HK-2 (cell line): ENCODE results near the gene BROX.
"Not testable (repeated sequence)": the region's sequence is repeated elsewhere in the genome, so short reads cannot be mapped to it uniquely, and the experiment has no call there.

Source experiments
- DNase-seq: peaks from one replicate; pipeline ENCODE4 v3.0.0-alpha.2; 2018; ENCODE audit not compliant: unreplicated experiment

Gene BROX

GRCh38 chr1:222732216-222733159 lies 20.1 kb downstream of the BROX start:
- no peak for DNase-seq

- no peak for DNase-seq
Measured at GRCh38 chr1:222734740-222735139, 22.4 kb downstream of the BROX start.

- no peak for DNase-seq
Measured at GRCh38 chr1:222736470-222736869, 24.1 kb downstream of the BROX start.

DNA sequence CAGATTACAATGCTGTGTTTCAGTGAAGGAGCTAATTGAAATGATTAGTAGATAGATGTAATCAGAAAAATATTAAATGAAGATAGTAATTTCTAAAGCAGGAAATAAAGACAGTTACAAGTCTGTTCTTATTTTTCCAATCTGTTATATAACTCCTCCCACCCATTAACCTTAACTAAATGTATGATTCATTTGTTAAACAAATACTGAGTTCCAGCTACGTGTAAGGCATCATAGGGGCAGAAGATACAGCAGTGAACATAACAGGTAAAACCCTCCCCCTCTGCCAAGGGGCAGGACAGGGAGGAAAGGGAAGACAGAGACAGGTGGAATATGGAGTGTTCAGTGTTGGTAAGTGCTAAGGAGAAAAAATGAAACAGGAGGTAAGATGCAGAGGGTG lies 24.6 kb downstream of the BROX start, which contains the start of gene FAM177B:
Gene FAM177B, plus strand, starts transcription at position 231 of the 400 bp plus-strand sequence. CDS start 9,344 bp downstream, outside the sequence.
- no peak for DNase-seq

- no peak for DNase-seq
Measured at GRCh38 chr1:222739465-222739864, 27.1 kb downstream of the BROX start.

- no peak for DNase-seq
Measured at GRCh38 chr1:222739929-222740328, 27.6 kb downstream of the BROX start.

DNA sequence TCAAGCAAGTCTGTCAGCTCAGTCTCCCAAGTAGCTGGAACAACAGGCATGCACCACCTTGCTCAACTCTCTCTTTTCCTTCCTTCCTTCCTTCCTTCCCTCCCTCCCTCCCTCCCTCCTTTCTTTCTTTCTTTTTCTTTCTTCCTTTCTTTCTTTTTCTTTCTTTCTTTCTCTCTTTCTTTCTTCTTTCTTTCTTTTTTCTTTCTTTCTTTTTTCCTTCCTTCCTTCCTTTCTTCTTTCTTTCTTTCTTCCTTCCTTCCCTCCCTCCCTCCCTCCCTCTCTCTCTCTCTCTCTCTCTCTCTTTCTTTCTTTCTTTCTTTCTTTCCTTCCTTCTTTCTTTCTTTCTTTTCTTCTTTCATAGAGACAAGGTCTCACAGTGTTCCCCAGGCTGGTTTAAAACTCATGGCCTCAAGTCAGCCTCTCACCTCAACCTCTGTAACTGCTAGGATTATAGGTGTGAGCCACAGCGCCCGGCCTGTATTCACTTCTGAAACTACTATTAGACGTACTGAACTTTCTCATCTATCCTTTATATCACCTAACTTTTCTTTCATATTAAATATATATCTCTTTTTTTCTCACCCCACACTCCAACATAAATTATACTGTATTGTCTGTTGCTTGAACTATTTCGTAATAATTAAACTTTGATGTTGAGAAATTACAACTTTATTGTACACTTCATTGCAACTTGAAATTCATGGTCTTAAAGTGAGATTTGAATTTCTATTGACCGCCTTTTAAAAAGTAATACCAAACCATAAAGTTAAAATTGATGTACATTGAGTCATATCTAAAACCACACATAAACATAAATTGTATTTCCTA lies 29.5 kb downstream of the BROX start:
- not testable (repeated sequence) for DNase-seq

- DNase-seq, result no peak
Measured at GRCh38 chr1:222749927-222750326, 37.6 kb downstream of the BROX start.

- no peak for DNase-seq
Measured at GRCh38 chr1:222750651-222751050, 38.3 kb downstream of the BROX start.

DNA sequence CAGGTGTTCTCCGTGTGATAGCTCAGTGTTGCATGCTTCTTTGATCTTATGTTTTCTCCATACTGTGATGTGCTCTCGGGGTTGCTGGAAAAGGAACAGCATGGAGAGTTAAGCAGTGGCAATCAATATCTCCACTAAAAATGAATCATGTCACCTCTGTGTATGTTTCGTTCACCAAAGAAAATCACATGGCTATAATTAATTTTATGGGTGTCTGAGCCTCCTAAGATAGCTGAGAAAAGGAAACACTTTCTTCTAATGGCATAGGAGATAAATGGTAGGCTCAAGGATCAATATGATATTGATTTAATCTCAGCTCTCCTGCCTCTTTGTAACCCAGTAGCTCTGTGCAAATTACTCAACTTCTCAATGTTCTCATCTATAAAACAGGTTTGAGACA lies 38.9 kb downstream of the BROX start:
- no peak for DNase-seq

DNA sequence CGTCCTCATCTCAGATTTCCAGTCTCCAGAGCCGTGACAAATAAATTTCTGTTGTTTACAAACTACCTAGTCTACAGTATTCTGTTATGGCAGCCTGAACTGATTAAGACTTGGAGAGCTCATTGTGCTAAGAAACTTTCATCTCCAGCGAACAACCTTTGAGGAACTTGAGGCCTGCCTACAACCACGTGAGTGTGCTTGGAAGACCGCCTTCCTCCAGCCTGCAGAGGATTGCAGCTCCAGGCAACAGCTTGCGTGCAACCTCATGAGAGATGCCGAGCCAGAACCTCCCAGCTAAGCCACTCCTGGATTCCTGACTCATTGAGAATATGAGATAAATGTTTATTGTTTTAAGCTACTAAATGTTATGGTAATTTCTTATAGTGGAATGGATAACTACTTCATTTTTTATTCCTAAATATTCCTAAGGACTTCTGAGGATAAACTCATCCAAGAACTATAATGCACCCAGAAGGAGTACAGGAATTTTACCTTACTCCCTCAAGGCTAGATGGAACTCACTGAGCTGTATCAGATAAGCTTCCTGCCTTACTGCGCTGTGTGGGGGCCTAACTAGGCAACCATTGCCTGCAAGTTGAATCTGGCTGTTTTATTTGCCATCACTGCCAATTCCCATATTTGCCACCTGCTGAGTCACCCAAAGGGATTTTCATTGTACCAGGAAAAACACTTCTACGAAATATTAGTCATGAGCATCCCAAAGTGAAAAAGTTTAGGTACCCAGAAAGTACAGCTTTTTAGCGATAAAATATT lies 42.2 kb downstream of the BROX start:
- no peak for DNase-seq

DNA sequence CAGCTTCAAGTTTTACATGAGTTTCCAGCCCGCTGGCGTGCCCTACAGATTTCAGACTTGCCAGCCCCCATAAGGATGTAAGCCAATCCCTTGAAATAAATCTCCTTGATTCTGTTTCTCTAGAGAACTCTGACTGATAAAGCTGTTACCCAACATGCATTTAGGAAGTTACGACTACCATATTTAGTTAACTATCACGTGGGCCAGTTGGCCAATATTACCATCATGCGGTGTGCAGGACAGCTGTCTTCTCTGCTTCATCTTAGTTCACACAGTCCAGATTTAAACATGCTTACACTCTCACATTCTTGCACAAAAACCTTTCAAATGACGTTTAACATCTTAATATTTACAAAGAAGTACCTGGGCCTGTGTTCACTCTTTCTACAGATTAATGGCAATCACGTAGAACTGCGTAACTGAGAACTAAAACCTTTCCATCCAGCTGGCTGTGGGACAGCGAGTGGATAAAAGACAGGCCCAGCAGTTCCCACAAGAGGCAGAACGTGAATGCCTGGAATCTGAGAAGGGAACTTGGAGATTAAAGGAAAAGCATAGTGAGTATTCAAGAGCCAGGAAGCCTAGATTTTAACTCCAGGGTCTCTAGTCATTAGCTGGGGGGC lies 45.4 kb downstream of the BROX start:
- no peak for DNase-seq

- DNase-seq, result no peak
Measured at GRCh38 chr1:222759451-222760035, 47.2 kb downstream of the BROX start.

- no peak for DNase-seq
Measured at GRCh38 chr1:222761083-222761482, 48.7 kb downstream of the BROX start.

- not testable (repeated sequence) for DNase-seq
Measured at GRCh38 chr1:222762178-222762577, 49.8 kb downstream of the BROX start.

- no peak for DNase-seq
Measured at GRCh38 chr1:222767152-222767571, 54.8 kb downstream of the BROX start.

GRCh38 chr1:222768592-222768991 lies 56.2 kb downstream of the BROX start:
- no peak for DNase-seq

DNA sequence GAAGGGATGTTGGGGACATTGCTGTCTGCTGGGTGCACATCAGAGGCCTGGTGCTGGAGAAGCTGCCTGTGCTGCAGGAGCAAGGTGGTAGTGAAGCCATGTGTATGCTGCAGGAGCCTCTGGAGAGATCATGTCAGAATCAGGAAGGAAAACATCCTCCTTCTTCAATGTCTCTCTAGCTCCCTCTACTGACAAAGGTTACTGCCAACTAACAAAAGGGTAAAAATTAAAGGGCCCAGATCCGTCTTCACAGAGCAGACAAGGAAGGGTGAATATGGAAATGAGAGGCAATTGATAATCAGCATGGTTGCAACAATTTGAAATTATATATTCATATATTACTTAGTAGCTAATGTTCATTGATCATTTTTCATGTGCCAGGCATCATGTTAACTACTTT lies 56.8 kb downstream of the BROX start:
- no peak for DNase-seq

DNA sequence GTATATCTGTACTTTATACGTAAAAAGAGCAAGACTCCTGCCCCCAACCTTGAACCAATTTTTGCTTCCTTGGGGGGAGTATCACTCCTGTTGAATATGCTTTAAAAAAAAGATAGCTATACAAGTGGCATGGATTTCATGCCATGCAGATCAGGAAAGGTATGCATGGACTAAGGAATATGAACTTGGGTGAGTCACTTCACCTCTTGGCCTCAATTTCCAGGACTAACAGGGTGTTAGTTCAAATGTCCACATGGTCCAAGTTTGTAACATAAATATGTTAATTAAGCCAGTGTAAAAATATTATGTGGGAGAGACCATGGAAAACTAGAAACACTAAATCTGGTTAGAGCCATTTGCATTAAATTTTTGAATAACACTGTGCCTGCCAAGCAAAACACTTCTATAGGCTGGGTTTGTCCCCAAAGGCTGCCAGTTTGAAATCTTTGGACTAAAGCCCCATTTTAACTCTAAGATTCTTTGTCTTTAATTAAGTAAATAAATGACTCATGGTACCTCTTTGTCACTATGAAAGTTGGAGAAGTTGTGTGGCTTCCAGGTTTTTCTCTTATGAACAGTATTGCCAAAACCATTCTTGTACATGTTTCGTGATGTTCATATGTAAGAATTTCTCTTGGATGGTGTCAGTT lies 57.7 kb downstream of the BROX start:
- DNase-seq, result no peak

GRCh38 chr1:222772996-222773379 lies 60.6 kb downstream of the BROX start:
- no peak for DNase-seq
